PC-9 (cell line): Measurements from ENCODE around the gene TCP11. TPM values are rescaled to one million over a fixed set of nuclear protein-coding genes. Genes with fewer than 3 reads are reported as not detected.

ENCODE experiments used
- BruUV-seq: library from RNA; stranded (reverse); fragments of 400-500 nt; replicated peaks from 2 replicates; lab custom pipeline; 2021; lab: Mats Ljungman, UMichigan
- CTCF ChIA-PET: fragments of 300-600 bp; sonication (Branson Sonifier 250); formaldehyde crosslinking; loops from one replicate; lab custom pipeline; 2022; ENCODE audit warnings: antibody characterized with exemption; lab: Charles Lee
- POLR2A ChIA-PET: fragments of 300-600 bp; sonication (Branson Sonifier 250); formaldehyde crosslinking; loops from one replicate; lab custom pipeline; 2022; ENCODE audit warnings: antibody characterized with exemption; ENCODE audit not compliant: unreplicated experiment; lab: Charles Lee
- DNase-seq, 2 experiments: peaks; one replicate each; pipeline versions ENCODE4 v3.0.0 to v3.0.0-alpha.2; 2015 to 2022; ENCODE audit warnings: mixed read lengths in 1 of 2
- H2AFZ ChIP-seq: fragments of 200-600 bp; sonication (generic); 2 replicates; pipeline ENCODE4 v1.8.1; 2017; ENCODE audit warnings: antibody characterized with exemption
- H3F3A ChIP-seq: fragments of 200-600 bp; sonication (generic); 2 replicates; pipeline ENCODE4 v1.8.1; 2017; ENCODE audit warnings: antibody characterized with exemption, mild to moderate bottlenecking, low read depth; ENCODE audit not compliant: insufficient read depth
- H3K27ac ChIP-seq: fragments of 200-600 bp; sonication (generic); 2 replicates; pipeline ENCODE4 v1.6.1; 2016; ENCODE audit warnings: mixed run types
- H3K27me3 ChIP-seq: fragments of 200-600 bp; sonication (generic); 2 replicates; pipeline ENCODE4 v1.6.1; 2016; ENCODE audit warnings: low read depth, mixed run types; ENCODE audit not compliant: insufficient read depth
- H3K36me3 ChIP-seq: fragments of 200-600 bp; sonication (generic); 2 replicates; pipeline ENCODE4 v1.6.1; 2016; ENCODE audit warnings: low read depth, mixed run types
- H3K4me1 ChIP-seq: fragments of 200-600 bp; sonication (generic); replicated peaks from 2 replicates; pipeline ENCODE4 v1.6.1; 2016; ENCODE audit warnings: mixed run types; ENCODE audit not compliant: insufficient read depth
- H3K4me2 ChIP-seq: fragments of 200-600 bp; sonication (generic); 2 replicates; pipeline ENCODE4 v1.6.1; 2017; ENCODE audit warnings: mixed run types
- H3K4me3 ChIP-seq: fragments of 200-600 bp; sonication (generic); 2 replicates; pipeline ENCODE4 v1.6.1; 2016; ENCODE audit warnings: mixed run types
- H3K79me2 ChIP-seq: fragments of 200-600 bp; sonication (generic); 2 replicates; pipeline ENCODE4 v1.6.1; 2017; ENCODE audit warnings: low read depth, mixed run types
- H3K9me2 ChIP-seq: fragments of 200-600 bp; sonication (generic); 2 replicates; pipeline ENCODE4 v1.8.1; 2017; ENCODE audit warnings: mild to moderate bottlenecking; ENCODE audit not compliant: insufficient read depth
- H3K9me3 ChIP-seq: fragments of 200-600 bp; sonication (generic); 2 replicates; pipeline ENCODE4 v1.8.1; 2016; ENCODE audit warnings: low read depth; ENCODE audit not compliant: insufficient read depth
- H4K20me1 ChIP-seq: fragments of 200-600 bp; sonication (generic); 2 replicates; pipeline ENCODE4 v1.8.1; 2017; ENCODE audit not compliant: insufficient read depth
- EZH2 ChIP-seq: fragments of 200-600 bp; sonication (generic); IDR thresholded peaks from 2 replicates; pipeline ENCODE4 v1.8.0; 2017; ENCODE audit warnings: antibody characterized with exemption, low read depth
- intact Hi-C: fragments of 100-400 bp; cut with micrococcal nuclease; formaldehyde crosslinking; loops from one replicate; pipeline ENCODE4 v1.10.0; 2022; ENCODE audit not compliant: unreplicated experiment
- total RNA-seq: library from RNA; stranded (reverse); gene quantifications from 2 replicates; pipeline ENCODE4 v1.2.3, GENCODE V29; 2021
- TF ChIP-seq, protein P1 (sequence below): fragments of 200-600 bp; sonication (generic); conservative IDR thresholded peaks from 2 replicates; pipeline ENCODE4 v1.6.1; 2017; ENCODE audit warnings: mixed run types, antibody characterized with exemption, mild to moderate bottlenecking, moderate library complexity

Gene TCP11
- total RNA-seq, 1 experiment from 2014 or later, result not detected

- POLR2A ChIA-PET, result no interaction called here
- Histone ChIP-seq H3K4me2 (no peak overlapping the region), H3K9me2 (no peaks in the 10 kb centered on the region), H2AFZ (no peak overlapping the region), H3K36me3 (no peaks in the 10 kb centered on the region), H3F3A (no peaks in the 10 kb centered on the region), H3K9me3 (no peaks in the 10 kb centered on the region), H3K4me1 (no peaks in the 10 kb centered on the region), H3K27ac (no peak overlapping the region), H4K20me1 (no peaks in the 10 kb centered on the region), H3K27me3 (no peaks in the 10 kb centered on the region), H3K79me2 (no peaks in the 10 kb centered on the region), H3K4me3 (no peak overlapping the region)
- intact Hi-C loops, result no loop called here
- BruUV-seq, result no TSS peak
- TF ChIP-seq, protein P1, sequence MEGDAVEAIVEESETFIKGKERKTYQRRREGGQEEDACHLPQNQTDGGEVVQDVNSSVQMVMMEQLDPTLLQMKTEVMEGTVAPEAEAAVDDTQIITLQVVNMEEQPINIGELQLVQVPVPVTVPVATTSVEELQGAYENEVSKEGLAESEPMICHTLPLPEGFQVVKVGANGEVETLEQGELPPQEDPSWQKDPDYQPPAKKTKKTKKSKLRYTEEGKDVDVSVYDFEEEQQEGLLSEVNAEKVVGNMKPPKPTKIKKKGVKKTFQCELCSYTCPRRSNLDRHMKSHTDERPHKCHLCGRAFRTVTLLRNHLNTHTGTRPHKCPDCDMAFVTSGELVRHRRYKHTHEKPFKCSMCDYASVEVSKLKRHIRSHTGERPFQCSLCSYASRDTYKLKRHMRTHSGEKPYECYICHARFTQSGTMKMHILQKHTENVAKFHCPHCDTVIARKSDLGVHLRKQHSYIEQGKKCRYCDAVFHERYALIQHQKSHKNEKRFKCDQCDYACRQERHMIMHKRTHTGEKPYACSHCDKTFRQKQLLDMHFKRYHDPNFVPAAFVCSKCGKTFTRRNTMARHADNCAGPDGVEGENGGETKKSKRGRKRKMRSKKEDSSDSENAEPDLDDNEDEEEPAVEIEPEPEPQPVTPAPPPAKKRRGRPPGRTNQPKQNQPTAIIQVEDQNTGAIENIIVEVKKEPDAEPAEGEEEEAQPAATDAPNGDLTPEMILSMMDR, result no peak
- no peak for TF ChIP-seq EZH2
- CTCF ChIA-PET, result no interaction called here
- DNase-seq, result no peak
Measured at GRCh38 chr6:35071347-35071994, 69.7 kb downstream of the TCP11 start.

DNA sequence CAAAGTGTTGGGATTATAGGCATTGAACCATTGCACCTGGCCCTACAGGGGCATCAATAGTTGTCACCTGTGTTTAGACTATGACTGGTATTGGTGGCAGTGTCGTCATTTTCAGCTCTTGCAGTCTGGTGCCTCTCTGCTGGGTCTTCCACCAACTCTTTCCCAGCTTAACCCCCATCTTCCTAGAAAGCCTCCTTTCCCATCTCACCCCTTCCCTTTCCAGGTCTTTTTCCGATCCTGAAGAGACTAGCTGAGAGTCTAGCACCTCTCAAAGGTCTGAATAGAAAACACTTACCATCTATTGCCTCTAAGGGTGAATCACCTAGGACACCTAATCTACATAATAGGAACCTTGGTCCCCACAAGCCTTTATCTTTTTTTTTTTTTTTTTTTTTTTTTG, 71.0 kb downstream of the TCP11 start:
- H3K4me2 ChIP-seq, result no peak overlapping the region
- DNase-seq, result no peak
- no peaks in the 10 kb centered on the region for H3K4me1 ChIP-seq
- intact Hi-C loops, result no loop called here
- H3K79me2 ChIP-seq, result no peaks in the 10 kb centered on the region
- no peaks in the 10 kb centered on the region for H4K20me1 ChIP-seq
- POLR2A ChIA-PET, result no interaction called here
- no peak overlapping the region for H2AFZ ChIP-seq
- H3K9me2 ChIP-seq, result no peaks in the 10 kb centered on the region
- CTCF ChIA-PET, result no interaction called here
- H3F3A ChIP-seq, result no peaks in the 10 kb centered on the region
- no peak overlapping the region for H3K4me3 ChIP-seq
- no TSS peak for BruUV-seq
- no peaks in the 10 kb centered on the region for H3K36me3 ChIP-seq
- TF ChIP-seq EZH2, result no peak
- no peak overlapping the region for H3K27ac ChIP-seq
- no peaks in the 10 kb centered on the region for H3K9me3 ChIP-seq
- H3K27me3 ChIP-seq, result no peaks in the 10 kb centered on the region

GRCh38 chr6:35069262-35069661, 71.9 kb downstream of the TCP11 start:
- Histone ChIP-seq H3F3A (no peaks in the 10 kb centered on the region), H2AFZ (no peak overlapping the region), H3K36me3 (no peaks in the 10 kb centered on the region), H3K4me2 (no peak overlapping the region), H3K9me3 (no peaks in the 10 kb centered on the region), H3K27ac (no peak overlapping the region), H3K79me2 (no peaks in the 10 kb centered on the region), H3K4me3 (no peak overlapping the region), H3K27me3 (no peaks in the 10 kb centered on the region), H3K9me2 (no peaks in the 10 kb centered on the region), H4K20me1 (no peaks in the 10 kb centered on the region), H3K4me1 (no peaks in the 10 kb centered on the region)
- POLR2A ChIA-PET, result no interaction called here
- TF ChIP-seq, protein P1, result no peak
- no peak for TF ChIP-seq EZH2
- no TSS peak for BruUV-seq
- CTCF ChIA-PET, result no interaction called here
- DNase-seq, result no peak
- intact Hi-C loops, result no loop called here

- no peak for DNase-seq
- no peaks in the 10 kb centered on the region for H4K20me1 ChIP-seq
- no peaks in the 10 kb centered on the region for H3F3A ChIP-seq
- no peak overlapping the region for H3K4me2 ChIP-seq
- H3K27me3 ChIP-seq, result no peaks in the 10 kb centered on the region
- H3K79me2 ChIP-seq, result no peaks in the 10 kb centered on the region
- CTCF ChIA-PET, result no interaction called here
- H3K36me3 ChIP-seq, result no peaks in the 10 kb centered on the region
- intact Hi-C loops, result no loop called here
- H3K9me3 ChIP-seq, result no peaks in the 10 kb centered on the region
- TF ChIP-seq, protein P1, result no peak
- no peak for TF ChIP-seq EZH2
- BruUV-seq, result no TSS peak
- POLR2A ChIA-PET, result no interaction called here
- no peak overlapping the region for H3K27ac ChIP-seq
- H3K9me2 ChIP-seq, result no peaks in the 10 kb centered on the region
- no peak overlapping the region for H3K4me3 ChIP-seq
- H3K4me1 ChIP-seq, result no peaks in the 10 kb centered on the region
- H2AFZ ChIP-seq, result no peak overlapping the region
Measured at GRCh38 chr6:35068644-35069043, 72.5 kb downstream of the TCP11 start.
